Activated naive CD4-positive, alpha-beta T cell (primary cell): ENCODE measurements around the gene TMEM209.
"Not testable (repeated sequence)": the region's sequence is repeated elsewhere in the genome, so short reads cannot be mapped to it uniquely, and the experiment has no call there.

Source experiments
- DNase-seq, 4 experiments: peaks; one replicate each; lab custom pipeline; 2025; lab: John Stamatoyannopoulos, UW

TMEM209 gene

DNA sequence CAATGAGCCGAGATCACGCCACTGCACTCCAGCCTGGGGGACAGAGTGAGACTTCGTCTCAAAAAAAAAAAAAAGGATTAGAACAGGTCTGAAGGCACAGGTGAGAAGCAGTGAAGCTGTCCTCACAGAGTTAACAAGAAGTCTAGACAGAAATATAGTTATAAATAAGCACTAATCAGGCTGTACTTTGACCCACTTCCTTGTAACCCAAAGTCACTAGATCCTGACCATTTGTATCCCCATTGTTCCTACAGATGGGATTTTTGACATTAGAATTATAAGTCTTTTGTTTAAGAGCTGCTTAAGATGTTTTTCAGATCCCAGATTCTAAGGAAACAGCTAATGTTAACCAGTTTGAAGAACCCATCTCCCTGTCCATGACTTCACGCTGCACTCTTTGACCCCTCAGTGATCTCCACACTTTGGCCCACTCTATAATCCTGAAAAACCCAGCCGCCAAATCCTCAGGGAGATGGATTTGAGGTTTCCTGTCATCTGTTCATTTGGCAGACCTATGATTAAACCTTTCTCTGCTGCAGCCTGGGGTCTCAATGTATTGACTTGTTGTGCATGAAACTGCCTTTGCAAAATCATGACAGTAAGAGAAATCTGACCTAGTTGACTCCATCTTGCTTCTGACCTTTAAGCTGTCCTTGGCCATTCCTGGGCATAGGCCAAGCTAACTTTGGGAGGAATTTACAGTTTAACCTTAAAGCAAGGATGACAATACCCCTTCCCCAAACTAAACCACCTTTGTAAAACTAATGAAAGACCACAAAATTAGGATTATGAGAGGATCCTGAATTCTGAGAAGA lies 13.8 kb upstream of the TMEM209 start:
- no peak for DNase-seq

DNA sequence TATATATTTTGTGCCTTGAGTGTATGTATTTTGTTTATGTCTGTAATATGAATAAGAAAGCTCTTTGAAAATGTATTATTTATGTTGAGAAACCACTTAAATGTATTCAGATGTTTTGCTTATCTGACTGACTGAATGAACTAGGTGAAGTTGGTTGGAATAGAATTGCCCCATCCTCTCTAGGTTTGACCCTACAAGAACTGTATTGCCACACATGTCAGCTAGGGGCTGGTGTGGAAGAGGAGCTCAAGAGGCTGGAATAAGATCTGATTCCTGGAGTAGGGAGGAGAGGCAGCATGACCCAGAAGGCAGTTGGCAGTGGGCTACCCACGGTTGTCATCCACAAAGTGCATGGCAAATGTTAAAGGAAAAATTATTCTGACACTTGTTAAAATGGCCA lies 11.5 kb upstream of the TMEM209 start:
- no peak for DNase-seq

GRCh38 chr7:130216025-130216424 lies 10.8 kb upstream of the TMEM209 start:
- DNase-seq = no peak

GRCh38 chr7:130213828-130214227 lies 8.6 kb upstream of the TMEM209 start:
- no peak for DNase-seq

- no peak for DNase-seq
These were observed 5.2 kb upstream of the TMEM209 start for GRCh38 chr7:130210181-130210935.

GRCh38 chr7:130208516-130208915 lies 3.3 kb upstream of the TMEM209 start:
- DNase-seq = no peak

DNA sequence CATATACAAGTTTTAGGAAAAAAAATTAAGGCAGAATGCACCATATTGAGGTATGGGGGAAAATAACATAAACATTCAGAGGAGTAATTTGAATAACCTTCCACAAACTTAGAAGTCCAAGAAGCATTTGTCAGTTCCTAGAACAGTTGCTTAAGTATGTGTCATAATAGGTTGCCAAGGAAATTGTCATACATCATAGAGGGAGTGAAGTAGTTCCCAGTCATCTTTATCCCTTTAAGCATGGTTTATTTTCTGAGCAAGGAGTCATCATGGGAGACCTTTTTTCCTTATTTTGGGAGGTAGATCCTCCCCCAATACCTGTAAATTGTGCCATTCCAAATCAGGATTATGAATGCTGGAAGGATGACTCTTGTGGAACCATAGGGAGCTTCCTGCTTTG lies 2.4 kb upstream of the TMEM209 start, which contains the start of gene SSMEM1:
TSS of gene SSMEM1 (plus strand) at position 219 of the 400 bp plus-strand sequence. CDS start at position 270, 51 bp downstream.
- no peak for DNase-seq

DNA sequence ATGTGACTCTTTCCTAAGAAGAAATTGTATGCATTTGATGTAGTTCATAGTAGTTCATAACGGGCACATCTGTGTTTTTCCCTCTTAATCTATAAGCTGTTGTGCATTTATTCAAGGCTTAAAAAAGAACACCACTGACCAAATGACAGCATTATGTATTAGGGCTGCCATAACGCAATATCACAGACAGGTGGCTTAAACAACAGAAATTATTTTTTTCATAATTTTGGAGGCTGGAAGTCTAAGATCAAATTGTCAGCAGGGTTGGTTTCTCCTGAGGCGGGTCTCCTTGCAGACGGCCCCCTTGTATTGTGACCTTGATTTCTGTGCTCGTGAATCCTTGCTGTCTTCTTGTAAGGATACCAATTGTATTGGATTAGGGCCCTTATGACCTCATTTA lies 1.8 kb upstream of the TMEM209 start:
- no peak for DNase-seq

DNA sequence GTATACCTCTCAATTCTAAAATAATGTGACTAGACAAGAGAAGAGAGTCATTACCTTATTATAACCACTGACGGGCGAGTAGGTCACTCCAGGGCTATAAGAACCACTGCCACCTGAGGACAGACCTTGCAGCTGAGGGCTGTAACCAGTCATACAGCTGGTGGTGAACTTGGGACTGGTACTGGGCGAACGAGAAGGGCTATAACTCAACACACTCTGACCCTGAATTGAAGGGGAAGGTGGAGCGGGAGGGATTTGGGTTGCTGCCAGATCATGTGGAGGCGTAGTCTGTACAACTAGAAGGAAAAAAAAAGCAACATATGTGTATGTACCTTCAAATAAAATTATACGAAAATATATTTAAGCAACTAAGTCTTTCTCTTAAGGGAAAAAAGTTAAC lies 3.4 kb downstream of the TMEM209 start:
- no peak for DNase-seq

DNA sequence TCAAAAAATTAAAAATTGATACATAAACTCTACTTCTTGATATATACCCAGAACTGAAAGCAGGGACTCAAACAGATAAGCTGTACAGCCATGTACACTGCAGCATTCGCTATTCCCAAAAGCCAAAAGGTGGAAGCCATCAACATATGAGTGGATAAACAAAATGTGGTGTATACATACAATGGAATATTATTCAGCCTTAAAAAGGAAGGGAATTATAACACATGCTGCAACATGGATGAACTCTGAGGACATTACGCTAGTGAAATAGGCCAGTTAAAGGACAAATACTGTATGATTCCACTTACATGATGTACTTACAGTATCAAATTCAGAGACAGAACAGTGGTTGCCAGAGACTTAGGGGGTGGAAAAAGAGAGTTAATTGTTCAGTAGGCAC lies 8.1 kb downstream of the TMEM209 start:
- no peak for DNase-seq

DNA sequence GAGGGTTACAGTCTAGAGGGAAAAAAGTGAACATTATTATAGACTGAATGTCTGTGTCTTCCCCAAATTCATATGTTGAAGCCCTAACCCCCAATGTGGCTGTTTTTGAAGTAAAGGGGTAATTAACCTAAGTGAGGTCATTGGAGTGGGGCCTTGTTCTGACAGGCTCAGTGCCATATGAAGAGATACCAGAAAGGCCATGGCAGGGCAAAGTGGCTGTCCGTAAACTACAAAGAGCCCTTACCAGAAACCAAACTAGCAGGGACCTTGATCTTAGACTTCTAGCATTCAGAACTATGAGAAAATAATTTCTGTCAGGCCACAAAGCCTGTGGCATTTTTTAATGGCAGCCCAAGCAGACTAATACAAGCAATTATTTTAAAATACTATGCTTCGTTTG lies 8.7 kb downstream of the TMEM209 start:
- no peak for DNase-seq

- no peak for DNase-seq
These were observed 9.8 kb downstream of the TMEM209 start for GRCh38 chr7:130195396-130195795.

DNA sequence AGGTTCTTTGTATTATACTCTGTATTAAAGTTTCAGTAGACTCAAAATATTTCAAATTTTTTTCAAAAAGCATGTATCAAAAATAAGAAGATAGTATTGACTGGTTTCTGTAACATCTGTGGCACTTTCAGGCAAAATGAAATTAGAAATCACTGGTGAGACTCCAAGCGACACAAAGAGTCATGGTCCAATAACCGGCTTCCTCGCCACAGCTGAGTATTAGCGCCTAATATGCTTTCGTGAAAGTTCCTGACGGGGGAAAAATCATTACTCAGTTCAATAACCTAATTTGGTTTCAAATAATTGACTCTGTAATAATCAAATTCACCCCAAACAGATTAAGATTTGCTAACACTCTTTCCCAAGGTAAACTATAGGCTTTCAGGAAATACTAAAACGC lies 13.4 kb downstream of the TMEM209 start:
- DNase-seq = no peak

DNA sequence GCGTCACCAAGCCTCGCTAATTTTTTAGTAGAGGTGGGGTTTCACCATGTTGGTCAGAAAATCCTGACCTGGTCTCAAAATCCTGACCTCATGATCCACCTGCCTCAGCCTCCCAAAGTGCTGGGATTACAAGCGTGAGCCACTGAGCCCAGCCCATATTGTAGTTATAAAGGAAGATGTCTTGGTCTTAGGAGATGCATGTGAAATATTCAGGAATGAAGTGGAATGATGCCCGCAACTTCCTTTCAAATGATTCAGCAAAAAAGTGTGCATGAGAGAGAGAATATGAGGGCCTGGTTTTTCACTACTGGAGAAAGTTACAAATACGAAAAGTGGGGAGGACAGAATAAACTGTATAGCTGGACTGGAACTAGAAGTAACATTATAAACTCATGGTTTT lies 15.9 kb downstream of the TMEM209 start:
- no peak for DNase-seq

- no peak for DNase-seq
These were observed 17.8 kb downstream of the TMEM209 start for GRCh38 chr7:130187360-130187759.

GRCh38 chr7:130184349-130184748 lies 20.9 kb downstream of the TMEM209 start:
- DNase-seq = not testable (repeated sequence)

- DNase-seq = no peak
These were observed 22.2 kb downstream of the TMEM209 start for GRCh38 chr7:130182990-130183389.

DNA sequence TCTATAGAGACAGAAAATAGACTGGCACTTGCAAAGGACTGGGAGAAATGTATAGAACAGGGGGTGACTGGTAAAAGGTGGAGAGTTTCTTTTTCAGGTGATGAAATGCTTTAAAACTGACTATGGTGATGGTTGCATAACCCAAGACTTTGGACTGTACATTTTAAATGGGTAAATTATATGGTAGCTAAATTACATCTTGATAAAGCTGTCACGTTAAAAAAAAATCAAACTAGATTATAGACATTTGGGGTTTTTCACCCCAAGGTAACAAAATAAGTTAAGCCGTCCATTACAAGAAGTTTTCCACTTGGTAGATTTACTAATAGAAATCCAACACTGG lies 24.0 kb downstream of the TMEM209 start:
- DNase-seq = no peak

GRCh38 chr7:130180571-130181262 lies 24.5 kb downstream of the TMEM209 start:
- DNase-seq = no peak

GRCh38 chr7:130179631-130180030 lies 25.6 kb downstream of the TMEM209 start:
- DNase-seq = no peak

GRCh38 chr7:130178251-130178650 lies 27.0 kb downstream of the TMEM209 start:
- DNase-seq = no peak

DNA sequence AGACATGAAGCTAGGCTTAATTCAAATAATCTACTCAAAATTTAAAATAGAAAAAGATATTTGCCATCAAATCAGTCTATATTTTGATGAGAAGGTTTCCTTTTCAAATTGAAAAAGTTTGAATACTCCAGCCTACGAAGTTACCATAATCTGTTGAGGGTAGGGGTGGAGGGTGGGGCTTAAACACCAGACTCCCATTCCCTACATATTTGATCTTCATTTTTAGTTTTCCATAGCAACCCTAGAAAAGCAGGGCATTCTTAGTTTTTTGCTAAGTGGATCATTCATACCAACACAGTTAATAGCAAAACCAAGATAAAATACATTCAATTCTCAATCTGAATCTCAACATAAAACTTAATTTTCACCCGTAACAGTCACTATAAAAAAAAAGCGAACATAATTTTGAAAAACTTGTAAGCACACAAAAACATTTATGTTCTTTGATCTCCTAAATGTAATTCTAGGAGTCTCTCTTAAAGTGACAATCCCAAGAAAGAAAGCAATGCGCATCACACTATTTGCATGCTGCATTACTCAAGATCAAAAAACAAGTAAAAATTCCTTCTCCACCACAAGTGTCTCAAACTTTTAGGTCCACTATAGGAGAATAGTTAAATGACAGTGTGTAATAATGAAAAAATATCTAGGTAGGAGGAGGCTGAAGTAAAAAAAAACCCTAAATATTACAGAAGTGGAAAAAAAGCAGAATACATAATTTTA lies 30.8 kb downstream of the TMEM209 start:
- DNase-seq = no peak
